Stimulated activated CD4-positive, alpha-beta T cell treated with anti-CD3 and anti-CD28 coated beads, Interleukin-1b, Interleukin-23, amount 100 ng/mL, for 1 hour (primary cell): Measurements from ENCODE around the gene MED27.

Experiments used
- DNase-seq, 2 donors: peaks; one replicate each; pipeline ENCODE4 v3.0.0-alpha.2; 2020; ENCODE audit warnings: low read depth in 2 of 2

Gene MED27

DNA sequence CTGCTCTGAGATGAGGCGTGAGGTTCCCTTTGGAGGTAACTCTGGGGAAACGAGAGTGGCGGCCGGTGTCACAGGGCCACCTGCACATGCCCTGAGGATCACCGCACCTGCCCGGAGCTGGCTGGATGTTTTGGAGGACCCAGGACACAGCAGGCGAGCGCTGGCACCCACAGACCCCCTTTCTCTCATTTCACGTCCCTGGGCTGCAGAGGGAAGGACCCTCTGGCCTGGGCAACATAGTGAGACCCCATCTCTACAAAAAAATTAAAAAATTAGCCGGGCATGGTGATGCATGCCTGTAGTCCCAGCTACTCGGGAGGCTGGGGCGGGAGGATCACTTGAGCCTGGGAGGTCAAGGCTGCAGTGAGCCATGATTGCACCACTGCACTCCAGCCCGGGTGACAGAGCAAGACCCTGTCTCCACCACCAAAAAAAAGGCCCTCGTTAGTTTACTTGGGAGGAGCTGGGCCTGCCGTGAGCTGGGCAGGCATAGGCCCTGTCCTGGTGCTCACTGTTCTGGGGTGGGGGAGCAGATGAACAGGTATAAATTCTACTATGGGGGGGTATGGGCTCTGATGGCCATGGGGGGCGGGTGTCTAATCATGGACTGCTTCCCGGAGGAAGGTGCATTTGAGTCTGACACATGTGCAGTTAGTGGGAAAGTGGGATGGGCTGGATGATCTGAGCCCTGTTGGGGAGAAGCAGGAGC lies 242.9 kb downstream of the MED27 start:
- no peak for DNase-seq

DNA sequence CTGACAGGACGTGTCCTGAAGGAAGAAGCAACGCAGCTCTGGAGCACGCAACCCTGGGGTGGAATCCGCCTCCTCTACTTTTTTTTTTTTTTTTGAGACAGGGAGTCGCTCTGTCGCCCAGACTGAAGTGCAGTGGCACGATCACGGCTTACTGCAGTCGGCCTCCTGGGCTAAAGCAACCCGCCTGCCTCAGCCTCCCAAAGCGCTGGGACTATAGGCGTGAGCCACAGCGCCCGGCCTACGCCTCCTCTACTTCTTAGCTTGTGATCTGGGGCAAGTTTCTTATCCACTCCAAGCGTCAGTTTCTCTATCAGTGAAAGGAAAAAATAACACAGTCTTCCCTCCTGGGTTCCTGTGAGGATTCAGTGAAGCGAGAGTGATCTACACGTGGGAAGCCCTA lies 243.6 kb downstream of the MED27 start:
- DNase-seq: no peak

DNA sequence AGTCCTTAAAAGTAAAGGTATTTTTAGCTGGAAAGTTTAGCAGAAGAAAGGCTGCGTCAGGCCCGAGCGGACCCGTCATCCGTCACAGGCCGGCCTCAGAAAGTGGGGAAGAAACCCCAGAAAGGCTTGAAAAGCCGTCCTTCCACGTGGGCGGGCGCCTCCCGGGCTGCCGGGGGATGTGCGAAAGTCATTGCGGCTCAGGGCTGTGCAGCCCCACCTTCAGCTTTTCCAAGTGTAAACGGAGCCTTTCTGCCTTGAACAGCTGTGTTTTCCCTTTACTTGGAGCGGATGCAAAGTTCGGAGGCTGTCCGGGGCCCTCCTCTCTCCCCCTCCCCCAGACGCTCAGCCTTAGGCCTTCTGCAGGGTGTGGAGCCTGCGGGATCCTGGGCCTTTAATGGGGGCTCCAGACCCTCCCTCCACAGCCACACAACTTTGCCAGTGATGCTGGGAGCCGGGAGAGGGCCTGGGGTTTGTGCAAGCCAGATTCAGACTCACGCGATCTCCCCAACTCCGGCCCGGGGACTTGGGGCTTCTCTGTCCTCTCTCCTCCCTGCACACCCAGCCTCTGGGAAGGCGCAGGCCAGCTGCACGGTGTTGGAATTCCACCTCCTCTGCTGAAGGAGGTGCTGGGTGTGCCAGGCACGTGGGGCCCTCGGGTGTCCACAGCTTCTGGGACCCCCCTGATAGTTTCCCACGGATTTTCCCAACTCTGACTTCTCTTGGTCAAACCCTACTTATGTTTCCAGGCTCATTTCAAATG lies 244.3 kb downstream of the MED27 start:
- no peak for DNase-seq

DNA sequence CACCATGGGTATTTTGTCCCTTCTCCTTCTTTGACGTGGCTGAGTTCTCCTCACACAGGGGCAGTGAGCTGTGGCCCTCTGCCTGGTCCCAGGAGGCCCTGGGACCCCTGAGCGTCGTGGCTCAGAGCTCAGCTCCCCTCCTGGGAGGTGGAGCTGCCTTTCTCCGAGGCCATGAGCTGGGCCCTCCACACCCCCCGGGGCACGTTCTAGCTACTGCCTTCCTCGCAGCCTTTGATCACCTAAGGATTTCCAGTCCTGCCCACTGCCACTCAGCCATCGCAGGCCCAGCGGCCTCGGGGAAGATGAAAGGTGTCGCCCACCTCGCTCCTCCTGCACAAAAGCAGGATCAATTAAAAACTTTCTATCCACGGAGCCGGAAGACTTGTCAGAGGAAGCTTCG lies 244.9 kb downstream of the MED27 start:
- no peak for DNase-seq

DNA sequence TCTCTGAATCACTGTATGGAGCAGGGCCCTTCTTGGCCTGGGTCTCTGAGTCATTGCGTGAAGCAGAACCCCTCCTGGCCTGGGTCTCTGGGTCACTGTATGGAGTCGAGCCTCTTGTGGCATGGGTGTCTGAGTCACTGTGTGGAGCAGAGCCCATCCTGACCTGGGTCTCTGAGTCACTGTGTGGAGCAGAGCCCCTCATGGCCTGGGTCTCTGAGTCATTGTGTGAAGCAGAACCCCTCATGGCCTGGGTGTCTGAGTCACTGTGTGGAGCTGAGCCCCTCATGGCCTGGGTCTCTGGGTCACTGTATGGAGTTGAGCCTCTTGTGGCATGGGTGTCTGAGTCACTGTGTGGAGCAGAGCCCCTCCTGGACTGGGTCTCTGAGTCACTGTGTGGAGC lies 245.8 kb downstream of the MED27 start:
- DNase-seq: no peak

DNA sequence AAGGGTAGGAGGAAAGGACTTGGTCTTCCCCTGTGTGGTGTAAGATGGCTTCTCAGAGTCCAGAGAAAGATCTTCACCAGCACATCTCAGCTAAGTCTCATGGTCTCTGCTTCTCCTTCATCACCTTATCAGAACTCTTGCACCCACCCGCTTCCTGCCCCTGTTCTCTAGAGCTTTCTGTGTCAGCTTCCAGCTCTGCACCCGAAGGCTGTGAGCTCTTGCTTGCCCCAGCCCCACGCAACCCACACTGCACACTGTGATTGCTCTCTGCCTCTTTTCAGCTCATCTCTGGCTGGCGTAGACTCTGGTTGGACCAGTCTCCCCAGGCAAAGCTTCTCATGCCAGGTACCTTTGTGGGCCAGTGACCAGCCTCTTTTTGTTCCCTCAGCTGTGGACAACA lies 246.6 kb downstream of the MED27 start:
- no peak for DNase-seq

DNA sequence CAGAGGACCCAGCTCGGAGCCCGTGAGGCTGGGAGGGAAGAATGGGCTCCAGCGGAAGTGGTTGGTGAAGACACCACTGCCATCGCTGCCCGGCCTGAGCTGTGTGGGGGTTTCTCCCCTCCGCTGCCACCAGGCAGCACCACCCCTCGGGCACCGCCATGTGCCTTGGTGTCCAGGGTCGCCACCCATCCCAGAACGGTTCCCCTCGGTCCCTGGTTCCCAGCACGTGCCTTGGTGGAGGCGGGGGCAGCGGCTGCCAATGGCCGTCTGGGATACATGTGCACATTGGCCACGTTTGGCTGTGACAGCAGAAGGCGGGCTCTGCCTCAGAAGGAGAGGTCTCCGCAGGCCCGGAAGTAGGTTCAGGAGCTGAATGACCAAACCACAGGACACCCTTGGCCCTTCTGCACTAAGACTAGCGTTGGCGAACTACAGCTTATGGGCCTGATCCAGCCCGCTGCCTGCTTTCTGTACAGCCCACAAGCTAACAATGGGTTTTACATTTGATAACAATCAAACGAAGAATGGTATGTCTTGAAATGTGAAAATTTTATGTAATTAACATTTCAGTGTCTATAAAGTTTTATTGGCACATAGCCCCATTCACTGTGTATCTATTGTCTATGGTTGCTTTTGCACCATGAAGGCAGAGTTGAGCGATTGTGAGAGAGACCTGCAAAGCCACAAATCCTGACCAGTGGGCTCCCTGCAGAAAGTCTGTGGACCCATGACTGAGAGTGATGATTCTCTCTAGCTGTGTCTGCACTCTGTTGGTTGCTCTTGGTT lies 248.1 kb downstream of the MED27 start:
- no peak for DNase-seq

DNA sequence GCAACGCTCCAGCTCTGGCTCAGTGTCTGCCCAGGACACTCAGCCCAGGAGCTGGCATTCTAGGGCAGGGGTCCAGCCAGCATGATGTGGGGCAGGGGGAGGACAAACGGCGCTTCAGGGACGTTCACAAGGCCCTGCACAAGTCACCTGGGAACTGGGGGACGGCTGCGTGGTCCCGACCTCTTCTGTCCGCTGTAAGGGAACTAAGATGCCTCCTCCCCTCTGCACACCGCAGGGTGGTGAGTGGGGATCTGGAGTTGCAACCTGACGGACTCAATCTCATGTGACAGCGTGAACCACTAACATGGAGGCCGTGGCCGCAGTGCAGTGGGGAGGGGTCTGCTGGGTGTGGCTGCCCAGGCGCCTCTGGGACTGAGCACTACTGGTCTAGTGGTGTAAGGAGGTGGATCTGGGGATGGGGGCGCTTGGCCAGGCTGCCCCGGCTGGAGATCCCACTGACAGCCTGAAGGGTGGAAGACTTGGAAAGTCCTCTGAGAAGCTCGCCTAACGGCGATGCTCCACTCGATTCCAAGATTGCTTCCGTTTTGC lies 251.8 kb downstream of the MED27 start:
- no peak for DNase-seq

DNA sequence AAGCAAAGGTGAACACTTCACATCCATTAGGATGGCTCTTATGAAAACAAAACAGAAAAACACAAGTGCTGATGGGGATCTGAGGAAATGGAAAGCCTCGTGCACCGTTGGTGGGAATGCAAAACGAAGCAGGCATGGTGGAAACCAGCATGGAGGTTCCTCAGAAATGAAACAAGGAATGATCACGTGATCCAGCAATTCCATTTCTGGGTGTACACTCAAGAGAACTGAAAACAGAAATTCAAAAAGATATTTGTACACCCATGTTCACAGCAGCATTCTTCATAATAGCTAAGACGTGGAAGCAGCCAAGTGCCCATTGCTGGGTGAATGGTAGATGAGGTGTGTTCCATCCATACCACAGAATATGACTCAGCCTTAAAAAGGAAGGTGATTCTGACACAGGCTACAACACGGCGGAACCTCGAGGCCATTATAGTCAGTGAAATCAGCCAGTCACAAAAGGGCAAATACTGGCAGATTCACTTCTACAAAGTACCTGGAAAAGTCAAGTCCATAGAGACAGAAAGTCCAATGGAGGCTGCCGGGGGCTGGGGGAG lies 252.6 kb downstream of the MED27 start:
- no peak for DNase-seq

DNA sequence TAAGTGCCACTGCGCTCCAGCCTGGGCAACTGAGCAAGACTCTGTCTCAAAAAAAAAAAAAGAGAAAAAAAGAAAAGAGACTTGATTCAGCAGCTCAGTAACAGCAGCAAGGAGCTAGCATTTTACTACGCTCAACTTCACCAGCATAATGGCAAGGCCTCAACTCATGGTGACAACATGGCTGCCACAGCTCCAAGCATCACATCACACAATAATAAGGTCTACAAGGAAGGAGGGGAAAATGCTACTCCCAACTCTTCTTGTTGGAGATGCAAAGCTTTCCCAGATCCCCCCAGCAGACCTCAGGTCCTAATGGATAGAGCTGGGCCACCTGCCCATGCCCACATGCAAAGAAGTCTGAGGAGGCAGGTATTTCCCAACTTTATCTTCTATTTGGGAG lies 253.6 kb downstream of the MED27 start:
- DNase-seq: no peak

DNA sequence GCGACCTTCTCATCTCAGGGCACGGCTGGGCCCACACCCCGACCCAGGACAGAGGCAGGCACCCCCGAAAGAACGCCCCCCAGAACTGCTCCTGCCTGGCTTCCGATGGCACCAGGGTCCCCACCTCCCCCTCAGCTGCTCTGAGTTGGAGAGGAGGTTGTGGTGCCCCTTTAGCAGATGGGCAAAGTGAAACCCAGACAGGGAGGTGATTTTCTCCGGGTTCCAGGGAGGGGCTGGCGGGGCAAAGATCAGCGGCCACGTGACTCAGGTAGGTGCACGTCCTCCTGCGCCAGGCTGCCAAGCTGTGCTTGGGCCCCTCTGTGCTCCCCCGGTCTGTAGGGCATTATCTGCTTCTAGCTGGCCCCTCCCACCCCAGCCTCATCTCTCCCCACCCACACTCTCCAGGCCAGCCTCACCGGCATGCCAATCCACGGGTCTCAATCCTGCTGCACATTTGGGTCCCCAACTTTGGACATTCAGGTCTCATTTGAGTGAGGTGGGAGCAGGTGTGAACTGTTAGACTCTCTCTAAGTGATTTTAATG lies 254.6 kb downstream of the MED27 start:
- DNase-seq: no peak

DNA sequence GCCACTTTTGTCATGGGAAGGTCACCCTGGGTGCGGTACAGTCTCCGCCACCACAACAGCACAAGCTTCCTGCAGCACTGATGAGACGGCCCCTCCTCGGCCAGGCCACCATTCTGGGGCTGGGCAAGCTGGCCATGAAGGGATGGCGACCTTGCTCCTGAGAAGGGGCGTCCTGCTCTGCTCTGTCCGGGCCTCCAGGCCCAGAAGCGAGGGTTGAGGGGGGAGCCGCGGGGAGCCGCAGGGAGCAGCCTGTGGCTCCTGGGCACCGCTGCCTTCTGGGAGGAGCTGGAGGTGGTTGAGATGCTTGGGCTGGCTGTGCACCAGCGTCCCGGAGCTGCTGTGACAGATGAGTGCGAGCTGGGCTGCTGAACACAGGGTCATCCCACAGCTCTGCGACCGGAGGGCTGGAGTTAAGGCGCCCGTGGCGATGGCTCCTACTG lies 255.5 kb downstream of the MED27 start:
- no peak for DNase-seq

DNA sequence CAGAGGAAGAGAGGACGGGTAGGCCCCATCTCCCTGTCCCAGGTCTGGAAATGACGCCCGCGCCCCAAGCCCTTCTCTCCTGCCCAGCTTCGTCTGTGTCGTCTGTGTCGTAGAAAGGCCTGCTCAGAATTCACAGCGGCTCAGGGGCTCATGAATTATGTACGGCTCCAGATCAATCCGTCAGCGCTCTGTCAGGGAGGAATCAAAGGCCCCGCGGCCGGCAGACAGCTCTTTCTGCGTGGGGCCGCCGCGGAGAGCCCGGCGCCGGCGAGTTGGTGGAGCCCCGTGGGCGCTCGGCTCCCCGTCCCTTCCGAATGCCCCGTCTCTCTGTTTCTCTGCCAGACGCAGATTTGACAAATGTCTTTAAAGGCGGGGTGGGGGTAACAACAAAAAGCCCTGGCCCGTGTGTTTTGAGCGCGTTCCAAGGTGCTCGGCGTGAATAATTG lies 255.9 kb downstream of the MED27 start:
- no peak for DNase-seq

DNA sequence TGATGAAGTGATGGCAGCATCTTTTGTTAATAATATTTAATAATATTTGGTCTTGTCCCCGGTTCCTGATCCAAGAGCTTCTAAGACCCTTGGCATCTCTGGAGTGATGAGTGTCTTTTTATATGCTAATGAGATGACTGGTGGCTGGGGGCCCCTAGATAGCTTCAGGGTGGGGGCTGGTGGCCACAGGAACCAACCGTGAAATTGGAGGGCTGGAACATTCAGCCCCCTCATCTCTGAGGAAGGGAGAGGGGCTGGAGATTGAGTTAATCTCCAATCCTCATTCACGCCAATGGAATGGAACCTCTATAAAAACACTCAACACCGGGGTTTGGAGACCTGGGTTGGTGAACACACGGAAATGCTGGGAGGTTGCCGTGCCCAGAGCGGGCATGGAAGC lies 261.6 kb downstream of the MED27 start:
- no peak for DNase-seq

DNA sequence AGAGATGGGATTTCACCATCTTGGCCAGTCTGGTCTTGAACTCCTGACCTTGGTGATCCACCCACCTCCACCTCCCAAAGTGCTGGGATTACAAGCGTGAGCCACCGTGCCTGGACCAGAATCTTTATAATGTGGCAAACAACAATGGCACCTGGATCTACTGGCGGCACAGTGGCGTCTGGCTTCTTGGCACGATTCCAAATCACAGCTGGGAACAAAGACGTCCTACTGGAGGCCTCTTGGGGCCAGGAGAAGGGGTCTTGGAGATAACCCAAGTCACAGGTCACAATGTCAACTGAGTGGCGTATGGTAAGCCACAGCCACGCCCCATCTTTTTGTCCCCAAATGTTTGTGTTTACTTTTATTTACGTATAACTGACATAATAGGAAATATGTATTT lies 262.0 kb downstream of the MED27 start:
- DNase-seq: no peak

DNA sequence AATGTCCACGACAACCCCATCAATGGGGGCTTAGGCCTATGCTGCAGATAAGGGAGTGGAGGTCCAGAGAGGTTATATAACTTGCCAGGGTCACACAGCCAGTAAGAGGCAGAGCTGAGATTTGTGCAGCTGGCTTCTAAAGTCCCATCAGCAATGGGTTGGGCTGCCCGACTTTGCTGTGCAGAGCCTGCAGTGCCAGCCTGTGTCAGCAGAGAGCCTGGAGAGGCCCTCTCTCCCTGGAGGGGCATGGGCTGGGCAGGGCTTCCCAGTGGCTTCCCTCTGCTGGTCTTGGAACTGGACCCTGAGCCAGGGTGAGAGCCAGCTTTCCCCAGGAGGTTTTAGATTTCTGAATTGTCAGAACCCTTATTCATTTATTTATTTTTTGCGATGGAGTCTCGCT lies 262.6 kb downstream of the MED27 start:
- DNase-seq: no peak

DNA sequence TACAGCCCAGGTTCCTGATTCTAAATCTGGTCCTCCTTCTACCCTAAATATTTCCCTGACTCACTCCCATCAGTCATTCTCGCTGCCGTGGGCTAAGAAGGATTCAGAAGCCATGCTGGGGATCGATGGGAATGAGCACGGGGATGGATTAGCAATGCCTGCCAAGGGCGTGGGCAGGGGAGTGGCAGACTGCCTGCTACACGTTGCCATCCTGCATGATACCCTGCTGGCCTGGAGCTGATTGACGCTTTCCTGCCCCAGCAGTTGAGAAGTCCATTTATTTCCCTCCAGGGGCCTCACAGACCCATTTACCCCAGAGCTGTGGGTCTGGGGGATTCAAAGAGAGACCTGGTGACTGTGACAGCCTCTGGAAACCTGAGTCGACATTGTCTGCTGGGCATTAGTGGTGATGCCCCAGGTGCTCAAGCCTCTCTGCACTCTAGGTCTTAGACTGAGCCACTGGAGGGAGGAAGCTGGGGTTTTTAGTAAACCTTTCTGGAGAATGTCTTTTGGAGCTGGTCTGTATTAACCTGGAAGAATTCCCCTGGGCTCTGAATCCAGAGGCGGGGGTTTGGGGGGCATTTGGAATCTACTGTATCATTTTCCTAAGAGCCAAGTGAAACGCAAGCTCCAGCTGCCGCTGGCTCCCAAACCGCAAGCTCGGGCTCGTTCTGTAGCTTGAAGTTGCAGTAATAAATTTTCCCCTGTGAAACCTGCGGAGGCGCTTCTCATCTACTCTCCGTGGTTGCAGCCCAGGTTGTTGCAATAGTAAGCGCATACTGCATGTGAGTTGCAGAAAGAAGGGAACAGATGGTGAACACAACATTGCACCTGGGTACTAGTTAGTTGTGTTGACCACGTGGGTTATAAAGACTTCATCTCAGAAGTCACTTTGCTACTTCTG lies 263.4 kb downstream of the MED27 start:
- no peak for DNase-seq

DNA sequence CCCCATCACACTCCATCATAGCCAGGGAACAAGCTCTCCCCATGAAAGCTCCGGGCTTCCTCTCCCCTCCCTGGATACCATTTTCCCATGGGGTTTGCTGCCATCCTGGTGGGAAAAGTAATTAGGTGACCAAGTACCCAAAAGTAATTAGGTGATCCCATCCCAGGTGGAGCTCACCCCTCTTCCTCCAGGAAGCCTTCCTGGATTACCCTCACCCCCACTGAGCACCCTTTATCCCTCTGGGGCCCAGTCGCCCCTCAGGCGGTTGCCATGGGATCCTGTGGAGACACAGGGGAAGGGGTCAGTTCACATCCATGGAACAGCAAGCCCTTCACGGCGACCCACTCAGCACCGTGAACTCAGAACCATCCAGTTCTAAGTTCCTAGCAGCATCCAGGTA lies 265.0 kb downstream of the MED27 start:
- DNase-seq: no peak

DNA sequence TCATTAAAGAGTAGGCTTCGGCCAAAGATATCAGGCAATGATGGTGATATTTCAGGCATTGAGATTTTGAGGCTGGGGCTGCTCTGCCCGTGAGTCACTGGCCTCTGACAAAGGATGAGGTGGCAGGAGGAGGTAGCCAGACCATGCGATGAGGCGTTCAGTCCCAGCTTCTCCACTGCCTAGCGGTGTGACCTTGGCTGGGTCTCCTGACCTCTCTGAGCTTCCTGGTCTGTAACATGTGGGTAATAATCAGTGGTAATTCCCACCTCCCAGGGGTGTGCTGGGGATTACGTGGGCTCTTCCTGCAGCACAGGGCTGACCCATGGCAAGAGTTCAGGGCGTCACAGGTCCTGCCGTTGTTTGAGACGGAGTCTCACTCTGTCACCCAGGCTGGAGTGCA lies 266.6 kb downstream of the MED27 start:
- DNase-seq: no peak

DNA sequence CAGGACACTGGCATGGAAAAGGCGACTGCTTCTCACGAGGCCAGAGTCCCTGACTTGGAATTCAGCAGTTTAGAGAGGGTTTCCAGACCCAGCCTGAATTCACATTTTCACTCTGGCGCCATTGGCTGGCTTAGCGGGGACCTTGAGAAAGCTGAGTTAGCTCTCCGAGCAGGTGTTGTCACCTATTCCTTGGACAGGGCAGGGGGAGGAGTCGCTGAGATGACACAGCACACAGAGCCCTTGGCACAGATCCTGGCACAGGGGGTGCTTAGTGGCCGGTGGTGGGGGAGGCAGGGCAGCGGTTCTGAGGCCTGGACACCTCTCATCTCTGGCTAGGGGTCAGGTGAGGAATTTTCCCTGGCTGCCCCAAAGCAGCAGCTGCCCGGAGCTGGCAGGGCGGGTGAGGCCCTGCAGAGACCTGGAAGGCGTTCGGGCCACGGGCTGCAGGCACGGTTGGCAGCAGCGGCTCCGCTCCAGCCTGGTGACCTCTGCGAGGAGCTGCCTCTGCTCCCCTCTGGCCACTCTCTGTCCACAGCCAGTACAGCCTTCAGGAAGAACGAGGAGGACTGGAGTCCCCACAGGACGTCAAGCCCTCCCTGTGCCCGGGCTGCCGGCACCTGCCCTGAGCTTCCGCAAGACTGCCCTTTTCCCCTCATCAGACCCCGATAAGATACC lies 267.4 kb downstream of the MED27 start:
- DNase-seq: no peak
